Astrocyte of the hippocampus (primary cell): ENCODE results near the gene RSPH6A.

Source experiments
- DNase-seq: peaks from one replicate; pipeline ENCODE4 v3.0.0; 2011; ENCODE audit warnings: low read depth, low spot score

Gene RSPH6A

GRCh38 chr19:45825917-45826893 is 11.1 kb upstream of the RSPH6A start:
- no peak for DNase-seq

- DNase-seq, result no peak
Measured at GRCh38 chr19:45825263-45825605, 10.1 kb upstream of the RSPH6A start.

GRCh38 chr19:45824531-45825262 is 9.6 kb upstream of the RSPH6A start:
- DNase-seq, result no peak

- no peak for DNase-seq
Measured at GRCh38 chr19:45824041-45824471, 8.9 kb upstream of the RSPH6A start.

- DNase-seq, result no peak
Measured at GRCh38 chr19:45823182-45823581, 8.1 kb upstream of the RSPH6A start.

- DNase-seq, result no peak
Measured at GRCh38 chr19:45822716-45823115, 7.6 kb upstream of the RSPH6A start.

- DNase-seq, result no peak
Measured at GRCh38 chr19:45821570-45821969, 6.5 kb upstream of the RSPH6A start.

- DNase-seq, result no peak
Measured at GRCh38 chr19:45821103-45821521, 6.0 kb upstream of the RSPH6A start.

- no peak for DNase-seq
Measured at GRCh38 chr19:45820413-45821102, 5.5 kb upstream of the RSPH6A start.

GRCh38 chr19:45819769-45820168 is 4.7 kb upstream of the RSPH6A start:
- DNase-seq, result no peak

GRCh38 chr19:45817725-45818301 is 2.7 kb upstream of the RSPH6A start:
- no peak for DNase-seq

- peak; percentile 98 for DNase-seq
Measured at GRCh38 chr19:45817010-45817724, 2.1 kb upstream of the RSPH6A start.

- DNase-seq, result no peak
Measured at GRCh38 chr19:45816236-45817009, 1.3 kb upstream of the RSPH6A start.

GRCh38 chr19:45815481-45816216 is 541 bp upstream of the RSPH6A start:
- DNase-seq, result peak; percentile 66

GRCh38 chr19:45814166-45814780 is 835 bp downstream of the RSPH6A start:
- no peak for DNase-seq

GRCh38 chr19:45812297-45812696 is 2.8 kb downstream of the RSPH6A start:
- no peak for DNase-seq

- peak; percentile 70 for DNase-seq
Measured at GRCh38 chr19:45809643-45810159, 5.4 kb downstream of the RSPH6A start.

GRCh38 chr19:45805719-45806118 is 9.4 kb downstream of the RSPH6A start:
- no peak for DNase-seq

- no peak for DNase-seq
Measured at GRCh38 chr19:45804959-45805230, 10.2 kb downstream of the RSPH6A start.
